Measurements from ENCODE around the gene KAT2A.

KAT2A gene

GRCh38 chr17:42135664-42136653 lies 14.8 kb upstream of the KAT2A start:
- peak; percentile 48 for DNase-seq (ENCODE audit: low spot score)

GRCh38 chr17:42135151-42135550 lies 14.0 kb upstream of the KAT2A start:
- no peak for DNase-seq (ENCODE audit: low spot score)

GRCh38 chr17:42133461-42134041 lies 12.4 kb upstream of the KAT2A start:
- DNase-seq (ENCODE audit: low spot score) = no peak

GRCh38 chr17:42132941-42133340 lies 11.8 kb upstream of the KAT2A start:
- peak; percentile 97 for DNase-seq (ENCODE audit: low spot score)

GRCh38 chr17:42131981-42132432 lies 10.8 kb upstream of the KAT2A start:
- no peak for DNase-seq (ENCODE audit: low spot score)

- no peak for DNase-seq (ENCODE audit: low spot score)
Observed at GRCh38 chr17:42131232-42131631, 10.1 kb upstream of the KAT2A start.

GRCh38 chr17:42130310-42130936 lies 9.3 kb upstream of the KAT2A start:
- DNase-seq (ENCODE audit: low spot score) = no peak

GRCh38 chr17:42129109-42129837 lies 8.1 kb upstream of the KAT2A start:
- no peak for DNase-seq (ENCODE audit: low spot score)

- DNase-seq (ENCODE audit: low spot score) = no peak
Observed at GRCh38 chr17:42127414-42127813, 6.2 kb upstream of the KAT2A start.

GRCh38 chr17:42126836-42127235 lies 5.7 kb upstream of the KAT2A start:
- DNase-seq (ENCODE audit: low spot score) = no peak

GRCh38 chr17:42125565-42125964 lies 4.4 kb upstream of the KAT2A start:
- no peak for DNase-seq (ENCODE audit: low spot score)

- no peak for DNase-seq (ENCODE audit: low spot score)
Observed at GRCh38 chr17:42124256-42124655, 3.1 kb upstream of the KAT2A start.

- no peak for DNase-seq (ENCODE audit: low spot score)
Observed at GRCh38 chr17:42122371-42123303, 1.5 kb upstream of the KAT2A start, which contains the start of gene HSPB9. Gene HSPB9 (plus strand): TSS chr17:42122804. CDS start chr17:42122851, 47 bp downstream.

GRCh38 chr17:42120161-42120769 lies 902 bp downstream of the KAT2A start:
- no peak for DNase-seq (ENCODE audit: low spot score)

- DNase-seq (ENCODE audit: low spot score) = no peak
Observed at GRCh38 chr17:42119301-42119700, 1.9 kb downstream of the KAT2A start.

GRCh38 chr17:42118545-42118944 lies 2.6 kb downstream of the KAT2A start:
- DNase-seq (ENCODE audit: low spot score) = no peak

GRCh38 chr17:42118126-42118510 lies 3.0 kb downstream of the KAT2A start:
- DNase-seq (ENCODE audit: low spot score) = no peak

- no peak for DNase-seq (ENCODE audit: low spot score)
Observed at GRCh38 chr17:42117397-42118125, 3.6 kb downstream of the KAT2A start.

- peak; percentile 73 for DNase-seq (ENCODE audit: low spot score)
Observed at GRCh38 chr17:42116705-42117396, 4.3 kb downstream of the KAT2A start.
